Endothelial cell of umbilical vein (primary cell): ENCODE measurements around the gene DTX3L. TPM values are rescaled to one million over a fixed set of nuclear protein-coding genes. Genes with fewer than 3 reads are reported as not detected.

ENCODE experiments used
- BruUV-seq: library from RNA; stranded (reverse); fragments of 400-500 nt; replicated peaks from 2 replicates; lab custom pipeline; 2021; lab: Mats Ljungman, UMichigan
- CTCF ChIA-PET: fragments of 300-600, 350-600 bp; sonication (Branson Sonifier 250); formaldehyde crosslinking; loops from one replicate; lab custom pipeline; 2021; ENCODE audit warnings: antibody characterized with exemption, inconsistent platforms; lab: Charles Lee
- POLR2A ChIA-PET: fragments of 300-600, 350-600 bp; sonication (Branson Sonifier 250); formaldehyde crosslinking; loops from one replicate; lab custom pipeline; 2021; ENCODE audit warnings: antibody characterized with exemption, inconsistent platforms; lab: Charles Lee
- DNase-seq: peaks from one replicate; pipeline ENCODE4 v3.0.0-alpha.2; 2011; ENCODE audit warnings: low read depth, low spot score
- FAIRE-seq: peaks from 2 replicates; lab custom pipeline; 2011; peaks lifted over from hg19 to GRCh38; lab: Jason Lieb, UNC
- H2AFZ ChIP-seq: 2 replicates; pipeline ENCODE4 v1.6.0; 2012; ENCODE audit warnings: low read depth, low read length, control low read depth, inconsistent platforms
- H3K27ac ChIP-seq: 2 replicates; pipeline ENCODE4 v1.5.1; 2011; ENCODE audit warnings: low read depth, mild to moderate bottlenecking, control low read depth, low read length, moderate library complexity; ENCODE audit not compliant: insufficient read depth
- H3K27me3 ChIP-seq, 2 experiments: 2 replicates each; pipeline versions ENCODE4 v1.6.0 to v1.6.1; 2011; ENCODE audit warnings: low read length in 2 of 2, mixed read lengths in 1 of 2; ENCODE audit not compliant: control insufficient read depth in 2 of 2, insufficient read depth in 2 of 2
- H3K36me3 ChIP-seq, 2 experiments: 2 replicates in 1 of 2; 3 replicates in 1 of 2; pipeline ENCODE4 v1.5.1; 2011; ENCODE audit warnings: low read length in 2 of 2, mild to moderate bottlenecking in 1 of 2, moderate library complexity in 1 of 2; ENCODE audit not compliant: control insufficient read depth in 2 of 2, insufficient read depth in 2 of 2; ENCODE audit errors: extremely low read depth in 1 of 2
- H3K4me1 ChIP-seq: 3 replicates; pipeline ENCODE4 v1.5.1; 2011; ENCODE audit warnings: mild to moderate bottlenecking, low read length; ENCODE audit not compliant: control insufficient read depth, insufficient read depth; ENCODE audit errors: extremely low read depth
- H3K4me2 ChIP-seq: 2 replicates; pipeline ENCODE4 v1.6.1; 2011; ENCODE audit warnings: low read length, control low read depth, mixed read lengths; ENCODE audit not compliant: insufficient read depth
- H3K4me3 ChIP-seq, 3 experiments: fragments of 200-600 bp in 1 of 3; sonication (generic), shearing (Covaris generic) in 1 of 3; replicated peaks in 1 of 3; 2 replicates each; pipeline ENCODE4 v1.5.1; 2011 to 2016; ENCODE audit warnings: control low read depth in 3 of 3, low read length in 3 of 3, mild to moderate bottlenecking in 2 of 3, inconsistent platforms in 1 of 3, low read depth in 1 of 3, moderate library complexity in 1 of 3; ENCODE audit not compliant: insufficient read depth in 1 of 3
- H3K79me2 ChIP-seq: 2 replicates; pipeline ENCODE4 v1.6.0; 2012; ENCODE audit warnings: low read length, inconsistent platforms; ENCODE audit not compliant: control insufficient read depth, insufficient read depth
- H3K9ac ChIP-seq: replicated peaks from 2 replicates; pipeline ENCODE3; 2011; ENCODE audit warnings: low read length, control low read depth; ENCODE audit not compliant: insufficient read depth; ENCODE audit errors: extremely low read depth
- H3K9me1 ChIP-seq: replicated peaks from 3 replicates; pipeline ENCODE4 v1.6.0; 2011; ENCODE audit warnings: mild to moderate bottlenecking, low read length; ENCODE audit not compliant: control insufficient read depth, insufficient read depth; ENCODE audit errors: extremely low read depth
- H3K9me3 ChIP-seq: replicated peaks from 2 replicates; pipeline ENCODE4 v1.5.1; 2012; ENCODE audit warnings: low read length, inconsistent platforms; ENCODE audit not compliant: control insufficient read depth, insufficient read depth
- H4K20me1 ChIP-seq: replicated peaks from 2 replicates; pipeline ENCODE3; 2011; ENCODE audit warnings: mild to moderate bottlenecking, low read length; ENCODE audit not compliant: control insufficient read depth, insufficient read depth; ENCODE audit errors: extremely low read depth
- EZH2 ChIP-seq: IDR thresholded peaks from 2 replicates; pipeline ENCODE4 v1.6.1; 2012; ENCODE audit warnings: borderline replicate concordance, low read depth, mild to moderate bottlenecking, moderate library complexity, low read length, inconsistent platforms; ENCODE audit not compliant: severe bottlenecking
- FOS ChIP-seq: IDR thresholded peaks from 2 replicates; pipeline ENCODE4 v1.6.1; 2011; ENCODE audit warnings: mild to moderate bottlenecking, low read length, moderate library complexity, borderline replicate concordance; ENCODE audit not compliant: insufficient read depth
- GATA2 ChIP-seq: IDR thresholded peaks from 2 replicates; pipeline ENCODE4 v1.7.0; 2011; ENCODE audit warnings: low read depth, mild to moderate bottlenecking, moderate library complexity, mixed read lengths, low read length; ENCODE audit not compliant: insufficient read length, insufficient read depth
- JUN ChIP-seq: IDR thresholded peaks from 2 replicates; pipeline ENCODE4 v1.6.1; 2011; ENCODE audit warnings: borderline replicate concordance, low read depth; ENCODE audit not compliant: insufficient read length, insufficient read depth
- MAX ChIP-seq: IDR thresholded peaks from 2 replicates; pipeline ENCODE4 v1.6.1; 2011; ENCODE audit not compliant: insufficient read depth, insufficient read length
- MYC ChIP-seq: IDR thresholded peaks from one replicate; pipeline ENCODE4 v1.6.1; 2011; ENCODE audit warnings: mild to moderate bottlenecking, low read depth, low read length
- POLR2A ChIP-seq: IDR thresholded peaks from 2 replicates; pipeline ENCODE4 v1.6.1; 2012; ENCODE audit warnings: low read depth, mild to moderate bottlenecking, control low read depth, low read length
- POLR2AphosphoS5 ChIP-seq: IDR thresholded peaks from 2 replicates; pipeline ENCODE4 v1.6.1; 2012; ENCODE audit warnings: low read depth, mild to moderate bottlenecking, control low read depth, low read length, moderate library complexity; ENCODE audit not compliant: insufficient read depth
- dilution Hi-C: fragments of 300-500 bp; cut with MboI; formaldehyde crosslinking; loops from one replicate; pipeline ENCODE4 v1.15.0; 2019; ENCODE audit warnings: low sequenced_read_pairs; ENCODE audit not compliant: extremely low pct_ligation_motif_present
- intact Hi-C: fragments of 100-400 bp; cut with micrococcal nuclease; formaldehyde crosslinking; loops from one replicate; pipeline ENCODE4 v1.10.0; 2022
- polyA plus RNA-seq, 4 experiments: library from polyadenylated mRNA; depleted of rRNA in 3 of 4; stranded (reverse) in 3 of 4; unstranded in 1 of 4; fragments of >200 nt; gene quantifications; 2 replicates each; pipeline versions ENCODE4 v1.2.1 to v1.2.3, GENCODE V29; 2011 to 2012; ENCODE audit warnings: missing spikeins in 1 of 4
- total RNA-seq: library from RNA; stranded (reverse); gene quantifications from 2 replicates; pipeline ENCODE4 v1.2.3, GENCODE V29; 2021
- TF ChIP-seq, protein P1 (sequence below), 2 donors: IDR thresholded peaks; 1 replicate in 1 of 2; 2 replicates in 1 of 2; pipeline ENCODE4 v1.5.1; 2011; ENCODE audit warnings: low read length in 2 of 2, mild to moderate bottlenecking in 2 of 2, moderate library complexity in 2 of 2, control low read depth in 1 of 2, inconsistent platforms in 1 of 2, low read depth in 1 of 2; ENCODE audit not compliant: insufficient read depth in 1 of 2; ENCODE audit errors: extremely low read depth in 1 of 2

DTX3L gene
- total and polyA plus RNA-seq, 2 donors (not counting 3 experiments of a cell fraction or from before 2014, with no cell fraction given) = 3.2 to 20.5 TPM

- no peaks in the 10 kb centered on the region for H4K20me1 ChIP-seq
- TSS peak; percentile 70 for BruUV-seq
- H3K27me3 ChIP-seq = peaks cover 0 to 4% of the 10 kb centered on the region in 2 experiments
- peak; percentile 92 for FAIRE-seq
- dilution Hi-C loops = no loop called here
- H3K9ac ChIP-seq = no peak overlapping the region
- DNase-seq = peak; percentile 67
- ChIA-PET POLR2A (no interaction called here), CTCF (interaction anchor here (0.8 to 1.0 kb wide), 2 partner anchors 16 to 19 kb away, joined by 3 read pairs; no protein-coding TSS in a partner anchor)
- H3K79me2 ChIP-seq = no peaks in the 10 kb centered on the region
- intact Hi-C loops = no loop called here
- H3K4me1 ChIP-seq = peaks cover 3% of the 10 kb centered on the region
- peak overlapping the region; percentile 27 for H3K4me2 ChIP-seq
- H3K9me3 ChIP-seq = peaks cover 4% of the 10 kb centered on the region
- no peak overlapping the region for H3K4me3 ChIP-seq
- TF ChIP-seq MYC (no peak), POLR2A (no peak), GATA2 (no peak), JUN (peak; percentile 90), FOS (peak; percentile 94), MAX (no peak), EZH2 (no peak), POLR2AphosphoS5 (peak; percentile 39)
- TF ChIP-seq, protein P1, sequence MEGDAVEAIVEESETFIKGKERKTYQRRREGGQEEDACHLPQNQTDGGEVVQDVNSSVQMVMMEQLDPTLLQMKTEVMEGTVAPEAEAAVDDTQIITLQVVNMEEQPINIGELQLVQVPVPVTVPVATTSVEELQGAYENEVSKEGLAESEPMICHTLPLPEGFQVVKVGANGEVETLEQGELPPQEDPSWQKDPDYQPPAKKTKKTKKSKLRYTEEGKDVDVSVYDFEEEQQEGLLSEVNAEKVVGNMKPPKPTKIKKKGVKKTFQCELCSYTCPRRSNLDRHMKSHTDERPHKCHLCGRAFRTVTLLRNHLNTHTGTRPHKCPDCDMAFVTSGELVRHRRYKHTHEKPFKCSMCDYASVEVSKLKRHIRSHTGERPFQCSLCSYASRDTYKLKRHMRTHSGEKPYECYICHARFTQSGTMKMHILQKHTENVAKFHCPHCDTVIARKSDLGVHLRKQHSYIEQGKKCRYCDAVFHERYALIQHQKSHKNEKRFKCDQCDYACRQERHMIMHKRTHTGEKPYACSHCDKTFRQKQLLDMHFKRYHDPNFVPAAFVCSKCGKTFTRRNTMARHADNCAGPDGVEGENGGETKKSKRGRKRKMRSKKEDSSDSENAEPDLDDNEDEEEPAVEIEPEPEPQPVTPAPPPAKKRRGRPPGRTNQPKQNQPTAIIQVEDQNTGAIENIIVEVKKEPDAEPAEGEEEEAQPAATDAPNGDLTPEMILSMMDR (IDR thresholded peaks at IDR 0.05; ENCODE audit: extremely low read depth in 1 of 2, insufficient read depth in 1 of 2, low read depth in 1 of 2, low read length in 2 of 2) = no peak
- H3K36me3 ChIP-seq = no peaks in the 10 kb centered on the region
- peak overlapping the region; percentile 52 for H3K27ac ChIP-seq
- H2AFZ ChIP-seq = peak overlapping the region; percentile 79
- no peaks in the 10 kb centered on the region for H3K9me1 ChIP-seq
Measured at GRCh38 chr3:122609798-122610559, 45.8 kb downstream of the DTX3L start.
